ENCODE data around the gene RFXAP. TPM values are rescaled to one million over a fixed set of nuclear protein-coding genes. Genes with fewer than 3 reads are reported as not detected.

Gene RFXAP
- total and polyA plus RNA-seq, 9 of the 15 experiments (the other 6 are each of a cell fraction or from before 2014, with no cell fraction given) = 2.1 to 9.7 (median 2.9) TPM

GRCh38 chr13:36847606-36848005 lies 28.6 kb downstream of the RFXAP start:
- no peaks in the 10 kb centered on the region for H3K79me2 ChIP-seq (ENCODE audit: control insufficient read depth, insufficient read depth, low read length)
- H3K27me3 ChIP-seq (ENCODE audit: control insufficient read depth in 2 of 2, insufficient read depth in 2 of 2, low read length in 2 of 2) = no peaks in the 10 kb centered on the region
- ChIA-PET CTCF (ENCODE audit: low intra/inter-chr PET ratio) (interaction anchor here (1.4 kb wide), 1 partner anchor 134 kb away, joined by 5 read pairs; no protein-coding TSS in a partner anchor), POLR2A (interaction anchor here (0.6 kb wide), 1 partner anchor 18 kb away, joined by 3 read pairs; no protein-coding TSS in a partner anchor)
- no peak overlapping the region for H3K9ac ChIP-seq (ENCODE audit: insufficient read depth in 1 of 2, low read depth in 2 of 2, low read length in 2 of 2)
- no peaks in the 10 kb centered on the region for H3K9me3 ChIP-seq (replicated peaks; ENCODE audit: control insufficient read depth, insufficient read depth, low read depth, low read length)
- no peaks in the 10 kb centered on the region for H3K9me1 ChIP-seq (ENCODE audit: control insufficient read depth, insufficient read depth, low read length)
- no peak overlapping the region for H2AFZ ChIP-seq (ENCODE audit: low read depth, low read length)
- BruUV-seq (replicated peaks) = no TSS peak
- intact Hi-C loops (cut with micrococcal nuclease) (loop anchor here (10.0 kb wide), 1 partner anchor 423 kb away; no protein-coding TSS in a partner anchor), in situ Hi-C loops (cut with MboI) (loop anchor here (25.0 kb wide), 1 partner anchor 435 kb away; no protein-coding TSS in a partner anchor)
- DNase-seq (ENCODE audit: extremely low read depth in 1 of 4, low spot score in 3 of 4) (no peak), FAIRE-seq (no peak), ATAC-seq (no peak)
- no peaks in the 10 kb centered on the region for H3K36me3 ChIP-seq (ENCODE audit: control insufficient read depth, insufficient read depth, low read length)
- H3K27ac ChIP-seq (ENCODE audit: extremely low read depth, low read depth, low read length) = no peak overlapping the region
- H3K4me3 ChIP-seq = no peak overlapping the region
- 25% methylated on average over 9 of the region's 9 CpGs for WGBS (ENCODE audit: insufficient coverage, low coverage, missing lambda C conversion rate)
- TF ChIP-seq ZEB2 (IDR thresholded peaks at IDR 0.05) (no peak), NR0B1 (IDR thresholded peaks at IDR 0.05; ENCODE audit: partially characterized antibody) (no peak), FOXP1 (CRISPR knock-in tag; IDR thresholded peaks at IDR 0.05) (no peak), ZNF280B (CRISPR knock-in tag; IDR thresholded peaks at IDR 0.05) (no peak), PML (IDR thresholded peaks at IDR 0.05; ENCODE audit: low read length) (no peak), ID3 (CRISPR knock-in tag; IDR thresholded peaks at IDR 0.05) (no peak), ID3 (tag; IDR thresholded peaks at IDR 0.05) (no peak)
- H3K4me2 ChIP-seq (ENCODE audit: insufficient read depth, low read length) = no peak overlapping the region
- H4K20me1 ChIP-seq (replicated peaks; ENCODE audit: control insufficient read depth, insufficient read depth, low read length) = no peaks in the 10 kb centered on the region
- no peaks in the 10 kb centered on the region for H3K4me1 ChIP-seq (replicated peaks in 1 of 2; ENCODE audit: control insufficient read depth in 2 of 2, insufficient read depth in 2 of 2, low read length in 2 of 2)
